ENCODE data around the gene OPCML. TPM values are rescaled to one million over a fixed set of nuclear protein-coding genes. Genes with fewer than 3 reads are reported as not detected.

The OPCML gene
- total and polyA plus RNA-seq, 2 donors (not counting 1 experiment from before 2014, with no cell fraction given) = 0.99 to 2.8 TPM

DNA sequence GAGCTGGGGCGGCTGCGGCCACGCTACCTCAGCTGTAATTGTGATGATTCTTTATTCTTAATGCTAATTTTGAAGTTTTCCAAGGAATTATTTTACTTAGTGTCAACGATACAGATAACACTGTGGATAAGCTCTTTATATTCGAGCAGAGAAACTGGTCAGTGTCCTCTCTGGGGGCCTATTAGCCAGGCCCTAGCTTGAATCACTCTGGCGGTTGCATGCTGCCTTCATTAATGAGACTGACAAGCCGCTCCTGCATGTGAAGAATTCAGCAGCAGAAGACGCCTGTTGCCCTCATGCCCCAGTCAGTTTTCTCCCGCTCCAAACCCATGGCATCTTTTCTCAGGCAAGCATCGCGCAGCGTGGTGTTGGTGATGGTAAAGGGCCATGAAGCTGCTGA is 851.7 kb downstream of the OPCML start:
- no peaks in the 10 kb centered on the region for H3K9me3 ChIP-seq (ENCODE audit: control insufficient read depth, insufficient read depth, low read depth, low read length)

DNA sequence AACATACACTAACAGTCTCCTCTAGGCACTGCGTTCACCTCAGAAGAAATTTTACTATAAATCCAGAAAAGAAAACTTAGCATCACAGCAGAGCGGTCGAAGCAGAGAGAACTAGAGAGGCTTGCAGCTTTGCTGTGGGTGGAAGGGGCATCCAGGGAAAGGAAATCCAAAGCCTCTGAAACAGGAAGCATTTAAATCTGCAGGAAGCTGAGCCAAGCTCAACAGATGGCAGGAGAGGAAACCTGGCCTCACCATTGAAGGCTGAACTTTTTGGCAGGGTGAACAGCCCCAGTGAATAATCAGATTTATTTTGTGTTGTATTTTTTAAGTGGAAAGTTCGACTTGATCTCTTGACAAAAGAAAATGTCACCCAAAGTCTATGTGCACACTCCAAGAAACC is 858.1 kb downstream of the OPCML start:
- TF ChIP-seq, protein P1, sequence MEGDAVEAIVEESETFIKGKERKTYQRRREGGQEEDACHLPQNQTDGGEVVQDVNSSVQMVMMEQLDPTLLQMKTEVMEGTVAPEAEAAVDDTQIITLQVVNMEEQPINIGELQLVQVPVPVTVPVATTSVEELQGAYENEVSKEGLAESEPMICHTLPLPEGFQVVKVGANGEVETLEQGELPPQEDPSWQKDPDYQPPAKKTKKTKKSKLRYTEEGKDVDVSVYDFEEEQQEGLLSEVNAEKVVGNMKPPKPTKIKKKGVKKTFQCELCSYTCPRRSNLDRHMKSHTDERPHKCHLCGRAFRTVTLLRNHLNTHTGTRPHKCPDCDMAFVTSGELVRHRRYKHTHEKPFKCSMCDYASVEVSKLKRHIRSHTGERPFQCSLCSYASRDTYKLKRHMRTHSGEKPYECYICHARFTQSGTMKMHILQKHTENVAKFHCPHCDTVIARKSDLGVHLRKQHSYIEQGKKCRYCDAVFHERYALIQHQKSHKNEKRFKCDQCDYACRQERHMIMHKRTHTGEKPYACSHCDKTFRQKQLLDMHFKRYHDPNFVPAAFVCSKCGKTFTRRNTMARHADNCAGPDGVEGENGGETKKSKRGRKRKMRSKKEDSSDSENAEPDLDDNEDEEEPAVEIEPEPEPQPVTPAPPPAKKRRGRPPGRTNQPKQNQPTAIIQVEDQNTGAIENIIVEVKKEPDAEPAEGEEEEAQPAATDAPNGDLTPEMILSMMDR (conservative IDR thresholded peaks at IDR 0.05 in 1 of 2, IDR thresholded peaks at IDR 0.05 in 1 of 2; ENCODE audit: low read depth in 1 of 2, low read length in 2 of 2) = no peak
- TF ChIP-seq EZH2 (IDR thresholded peaks at IDR 0.05; ENCODE audit: low read length, missing control alignments) = no peak
- no peak overlapping the region for H3K9ac ChIP-seq (ENCODE audit: insufficient read depth, low read length)
- no peak overlapping the region for H3K27ac ChIP-seq (ENCODE audit: insufficient read depth, low read length)
- H3K9me3 ChIP-seq (ENCODE audit: control insufficient read depth, insufficient read depth, low read depth, low read length) = no peaks in the 10 kb centered on the region
- H3K4me3 ChIP-seq (replicated peaks in 1 of 4; ENCODE audit: control extremely low read depth in 1 of 4, insufficient read depth in 1 of 4, low read depth in 3 of 4, low read length in 4 of 4) = no peak overlapping the region
- no peaks in the 10 kb centered on the region for H3K27me3 ChIP-seq (ENCODE audit: control insufficient read depth, insufficient read depth, low read length)
- no peak overlapping the region for H3K4me2 ChIP-seq (ENCODE audit: extremely low read depth, insufficient read depth, low read length)
- no peak for DNase-seq (ENCODE audit: low read depth in 2 of 2)
- H4K20me1 ChIP-seq (ENCODE audit: control insufficient read depth, extremely low read depth, insufficient read depth, low read length) = no peaks in the 10 kb centered on the region
- no peaks in the 10 kb centered on the region for H3K79me2 ChIP-seq (ENCODE audit: control insufficient read depth, insufficient read depth, low read length)
- H3K4me1 ChIP-seq (ENCODE audit: control insufficient read depth, extremely low read depth, insufficient read depth, low read length) = no peaks in the 10 kb centered on the region
- H3K36me3 ChIP-seq (ENCODE audit: control insufficient read depth, insufficient read depth, low read length) = no peaks in the 10 kb centered on the region
- H2AFZ ChIP-seq (ENCODE audit: low read length) = no peak overlapping the region

More for the DNA sequence above, 851.7 kb downstream of the OPCML start:
- no peaks in the 10 kb centered on the region for H4K20me1 ChIP-seq (ENCODE audit: control insufficient read depth, extremely low read depth, insufficient read depth, low read length)
- H3K27ac ChIP-seq (ENCODE audit: insufficient read depth, low read length) = no peak overlapping the region
- no peak overlapping the region for H2AFZ ChIP-seq (ENCODE audit: low read length)
- peaks cover 4% of the 10 kb centered on the region for H3K4me1 ChIP-seq (ENCODE audit: control insufficient read depth, extremely low read depth, insufficient read depth, low read length)
- H3K4me2 ChIP-seq (ENCODE audit: extremely low read depth, insufficient read depth, low read length) = no peak overlapping the region
- H3K36me3 ChIP-seq (ENCODE audit: control insufficient read depth, insufficient read depth, low read length) = no peaks in the 10 kb centered on the region
- H3K4me3 ChIP-seq (replicated peaks in 1 of 4; ENCODE audit: control extremely low read depth in 1 of 4, insufficient read depth in 1 of 4, low read depth in 3 of 4, low read length in 4 of 4) = no peak overlapping the region
- no peak overlapping the region for H3K9ac ChIP-seq (ENCODE audit: insufficient read depth, low read length)
- DNase-seq (ENCODE audit: low read depth in 2 of 2) = no peak
- no peaks in the 10 kb centered on the region for H3K79me2 ChIP-seq (ENCODE audit: control insufficient read depth, insufficient read depth, low read length)
- TF ChIP-seq EZH2 (IDR thresholded peaks at IDR 0.05; ENCODE audit: low read length, missing control alignments) = no peak
- TF ChIP-seq, protein P1 (conservative IDR thresholded peaks at IDR 0.05 in 1 of 2, IDR thresholded peaks at IDR 0.05 in 1 of 2; ENCODE audit: low read depth in 1 of 2, low read length in 2 of 2) = no peak
- no peaks in the 10 kb centered on the region for H3K27me3 ChIP-seq (ENCODE audit: control insufficient read depth, insufficient read depth, low read length)

DNA sequence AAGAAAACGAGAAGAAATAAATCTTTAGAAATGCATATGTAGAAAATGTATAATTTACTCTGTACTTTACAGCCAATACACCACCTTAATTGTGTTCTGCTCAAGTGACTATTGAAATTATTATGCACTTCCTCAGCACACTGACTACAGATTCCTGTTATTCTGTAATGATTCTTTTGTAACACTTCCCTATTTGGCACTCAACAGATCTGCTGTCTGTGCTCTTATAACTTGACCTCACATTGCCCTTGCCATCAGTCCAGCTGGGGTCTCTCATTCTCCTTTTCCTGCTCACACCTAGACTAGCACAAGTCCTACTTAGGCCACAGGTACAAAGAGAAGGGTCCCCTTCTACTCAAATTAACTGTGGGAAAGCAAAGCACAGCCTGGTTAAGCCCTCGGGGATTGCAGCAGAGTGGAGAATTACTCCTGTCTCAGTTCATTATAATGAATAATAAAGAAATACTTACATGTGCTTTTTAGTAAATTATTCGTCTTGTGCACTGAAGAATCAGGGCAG is 860.4 kb downstream of the OPCML start:
- Histone ChIP-seq H3K9me3 (ENCODE audit: control insufficient read depth, insufficient read depth, low read depth, low read length) (no peaks in the 10 kb centered on the region), H3K36me3 (ENCODE audit: control insufficient read depth, insufficient read depth, low read length) (no peaks in the 10 kb centered on the region), H3K27me3 (ENCODE audit: control insufficient read depth, insufficient read depth, low read length) (no peaks in the 10 kb centered on the region), H3K4me2 (ENCODE audit: extremely low read depth, insufficient read depth, low read length) (no peak overlapping the region), H4K20me1 (ENCODE audit: control insufficient read depth, extremely low read depth, insufficient read depth, low read length) (no peaks in the 10 kb centered on the region), H3K4me1 (ENCODE audit: control insufficient read depth, extremely low read depth, insufficient read depth, low read length) (no peaks in the 10 kb centered on the region), H3K79me2 (ENCODE audit: control insufficient read depth, insufficient read depth, low read length) (no peaks in the 10 kb centered on the region), H3K9ac (ENCODE audit: insufficient read depth, low read length) (no peak overlapping the region), H2AFZ (ENCODE audit: low read length) (no peak overlapping the region), H3K4me3 (replicated peaks in 1 of 4; ENCODE audit: control extremely low read depth in 1 of 4, insufficient read depth in 1 of 4, low read depth in 3 of 4, low read length in 4 of 4) (no peak overlapping the region), H3K27ac (ENCODE audit: insufficient read depth, low read length) (no peak overlapping the region)
- no peak for DNase-seq (ENCODE audit: low read depth in 2 of 2)
- TF ChIP-seq EZH2 (IDR thresholded peaks at IDR 0.05; ENCODE audit: low read length, missing control alignments) = no peak
- TF ChIP-seq, protein P1 (conservative IDR thresholded peaks at IDR 0.05 in 1 of 2, IDR thresholded peaks at IDR 0.05 in 1 of 2; ENCODE audit: low read depth in 1 of 2, low read length in 2 of 2) = no peak
